GM21447 (cell line): ENCODE data around the gene OTUD3.
"Not testable (repeated sequence)": the region's sequence is repeated elsewhere in the genome, so short reads cannot be mapped to it uniquely, and the experiment has no call there.

ENCODE experiments used
- ATAC-seq: cut with Tn5 transposase; IDR thresholded peaks from one replicate; pipeline ENCODE4 v1.9.1; 2021; ENCODE audit not compliant: unreplicated experiment

The OTUD3 gene

DNA sequence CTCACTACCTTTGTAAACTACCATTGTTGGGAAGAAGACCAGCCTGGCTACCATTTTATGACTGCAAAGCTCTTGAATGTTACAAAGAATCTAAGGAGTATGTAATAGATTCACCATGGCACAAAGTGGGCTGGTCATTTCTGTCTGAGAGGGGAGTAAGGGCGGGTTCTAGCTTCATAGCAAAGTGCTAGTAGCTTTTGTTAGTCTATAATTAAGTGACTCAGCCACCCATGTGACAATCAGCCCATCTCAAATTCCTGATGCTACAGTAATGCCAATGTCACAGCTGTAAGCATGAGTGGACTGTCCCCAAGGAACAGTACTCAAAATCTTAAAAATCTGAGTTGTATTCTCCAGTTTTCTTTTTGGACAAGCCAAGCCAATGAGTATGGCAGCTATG is 15.4 kb upstream of the OTUD3 start:
- no peak for ATAC-seq

DNA sequence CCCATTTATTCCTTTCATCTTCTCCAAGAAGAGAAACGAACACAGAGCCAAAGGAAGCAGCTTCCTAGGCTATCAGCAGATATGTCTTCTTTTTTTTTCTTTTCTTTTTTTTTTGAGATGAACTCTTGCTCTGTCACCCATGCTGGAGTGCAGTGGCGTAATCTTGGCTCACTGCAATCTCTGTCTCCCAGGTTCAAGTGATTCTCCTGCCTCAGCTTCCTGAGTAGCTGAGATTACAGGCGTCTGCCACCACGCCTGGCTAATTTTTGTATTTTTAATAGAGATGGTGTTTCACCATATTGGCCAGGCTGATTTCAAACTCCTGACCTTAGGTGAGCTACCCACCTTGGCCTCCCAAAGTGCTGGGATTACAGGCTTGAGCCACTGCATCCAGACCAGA is 13.6 kb upstream of the OTUD3 start:
- not testable (repeated sequence) for ATAC-seq

DNA sequence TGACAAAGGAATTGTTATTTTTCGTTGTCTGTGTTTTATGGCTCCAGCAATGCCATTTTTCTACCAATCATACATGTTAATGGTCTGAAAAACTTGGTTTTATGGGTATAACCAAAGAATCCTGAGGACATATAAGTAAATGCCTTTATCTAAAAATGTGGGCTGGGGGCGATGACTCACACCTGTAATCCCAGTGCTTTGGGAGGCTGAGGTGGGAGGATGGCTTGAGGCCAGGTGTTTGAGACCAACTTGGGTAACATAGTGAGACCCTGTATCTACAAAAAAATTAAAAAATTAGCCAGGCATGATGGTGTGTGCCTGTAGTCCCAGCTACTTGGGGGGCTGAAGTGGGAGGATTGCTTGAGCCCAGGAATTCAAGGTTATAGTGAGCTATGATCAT is 12.7 kb upstream of the OTUD3 start:
- ATAC-seq, result not testable (repeated sequence)

DNA sequence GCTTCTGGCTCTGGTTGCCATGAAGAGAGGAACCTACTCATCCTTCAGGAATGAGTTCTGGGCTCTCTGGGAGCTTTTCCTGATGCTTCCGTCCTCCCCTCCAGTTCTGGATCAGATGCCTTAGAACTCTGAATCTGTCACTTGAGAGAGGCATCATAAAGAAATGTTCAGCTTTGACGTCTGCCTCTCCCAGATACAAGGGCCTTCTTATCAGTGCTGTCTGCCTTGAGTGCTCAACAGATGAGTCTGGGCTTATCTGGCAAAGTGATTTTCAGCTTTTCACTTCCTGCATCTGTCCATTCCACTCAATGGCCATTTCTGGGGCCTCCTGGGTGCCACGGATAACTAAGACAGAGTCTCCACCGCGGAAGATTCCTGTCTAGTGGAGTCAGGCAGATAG is 12.3 kb upstream of the OTUD3 start:
- ATAC-seq, result no peak

DNA sequence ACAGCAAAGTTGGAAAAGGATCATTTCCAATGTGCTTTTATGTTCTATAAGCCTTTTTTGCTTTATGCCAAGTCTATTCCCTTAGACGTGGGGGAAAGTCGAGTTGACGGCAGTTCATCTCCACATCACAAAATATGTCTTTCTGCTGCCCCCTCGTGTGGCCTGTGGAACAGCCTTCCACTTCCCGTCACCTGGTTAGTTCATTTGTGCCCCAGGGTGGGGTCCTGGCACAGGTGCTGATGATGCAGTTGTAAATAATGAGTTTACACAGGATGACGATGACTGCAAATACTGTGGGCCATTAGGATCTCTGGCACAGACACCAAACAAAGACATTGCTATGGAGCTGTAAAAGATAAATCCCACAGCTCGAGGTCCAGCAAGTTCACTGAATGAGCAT is 10.0 kb upstream of the OTUD3 start:
- ATAC-seq, result no peak

DNA sequence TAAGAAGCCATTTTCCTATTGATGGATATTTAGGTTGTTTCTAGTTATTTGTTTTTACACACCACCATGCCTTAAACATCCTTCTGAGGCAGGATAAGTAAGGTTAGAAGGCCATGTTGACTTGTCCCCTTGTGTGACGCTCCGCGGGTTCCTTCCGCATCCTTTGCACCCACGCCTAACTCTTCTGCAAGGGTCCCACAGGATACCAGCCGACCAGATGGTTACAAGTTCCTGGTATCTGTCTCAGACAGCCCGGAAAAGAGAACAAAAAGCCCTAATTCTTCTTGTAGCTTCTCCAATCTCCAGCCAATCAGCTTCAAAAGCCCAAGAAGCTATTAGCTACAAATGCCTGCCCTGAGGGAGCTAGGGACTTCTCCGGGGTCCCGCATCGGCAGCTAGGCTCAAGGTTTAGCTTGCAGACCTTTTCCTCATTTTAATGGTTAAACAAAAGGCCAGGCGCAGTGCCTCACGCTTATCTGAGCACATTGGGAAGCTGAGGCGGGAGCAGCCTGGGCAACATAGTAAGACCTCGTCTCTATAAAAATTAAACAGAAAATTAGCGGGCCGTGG is 4.9 kb upstream of the OTUD3 start:
- no peak for ATAC-seq

DNA sequence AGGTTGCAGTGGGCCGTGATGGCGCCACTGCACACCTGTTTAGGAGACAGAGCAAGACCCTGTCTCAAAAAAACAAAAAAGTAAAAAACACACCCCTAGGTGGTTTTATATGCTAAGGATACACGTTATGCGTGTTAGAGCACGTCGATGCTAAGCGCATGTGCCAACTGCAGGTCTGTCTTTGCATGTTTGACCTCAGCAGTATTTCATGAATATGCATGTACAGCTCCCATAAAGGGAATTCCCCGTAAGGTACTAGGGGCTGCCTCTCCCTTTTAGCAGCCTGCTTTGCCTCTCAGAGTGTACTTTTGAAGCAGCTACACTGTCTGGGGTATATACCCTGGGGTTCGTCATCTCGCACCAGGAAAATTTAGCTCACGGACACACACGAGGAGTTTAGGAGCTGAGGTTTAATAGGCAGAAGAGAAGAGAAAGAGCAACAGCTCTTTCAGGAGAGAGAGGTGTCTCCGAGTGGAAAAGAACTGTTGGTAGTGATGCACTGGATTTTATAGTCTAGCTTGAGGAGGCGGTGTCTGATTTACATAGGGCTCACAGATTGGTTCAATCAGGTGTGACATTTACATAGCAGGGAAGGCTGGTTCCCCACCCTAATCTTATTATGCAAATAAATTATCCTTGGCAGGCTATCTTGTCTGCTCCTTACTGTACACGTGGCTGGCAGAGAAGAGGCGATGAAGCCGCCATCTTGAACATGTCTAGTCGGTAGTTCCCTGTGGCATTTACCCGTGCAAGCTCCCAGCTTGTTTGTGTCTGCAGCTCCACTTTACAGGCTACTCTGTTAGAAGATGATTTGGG is 4.2 kb upstream of the OTUD3 start:
- no peak for ATAC-seq

DNA sequence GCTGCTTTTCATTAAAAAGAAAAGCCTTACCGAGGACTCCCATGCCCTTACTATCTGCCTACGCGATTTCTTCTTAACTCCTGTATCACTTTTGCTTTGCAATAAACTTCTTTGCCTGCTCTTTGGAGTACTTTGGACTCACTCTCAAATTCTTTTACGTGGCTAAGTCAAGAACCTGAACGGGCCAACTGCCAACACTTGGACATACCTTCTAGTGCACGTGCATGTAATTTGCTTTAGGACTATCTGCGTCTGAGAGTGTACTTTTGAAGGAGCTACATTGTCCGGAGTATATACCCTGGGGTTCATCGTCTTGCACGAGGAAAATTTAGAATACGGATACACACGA is 3.6 kb upstream of the OTUD3 start:
- ATAC-seq, result no peak

DNA sequence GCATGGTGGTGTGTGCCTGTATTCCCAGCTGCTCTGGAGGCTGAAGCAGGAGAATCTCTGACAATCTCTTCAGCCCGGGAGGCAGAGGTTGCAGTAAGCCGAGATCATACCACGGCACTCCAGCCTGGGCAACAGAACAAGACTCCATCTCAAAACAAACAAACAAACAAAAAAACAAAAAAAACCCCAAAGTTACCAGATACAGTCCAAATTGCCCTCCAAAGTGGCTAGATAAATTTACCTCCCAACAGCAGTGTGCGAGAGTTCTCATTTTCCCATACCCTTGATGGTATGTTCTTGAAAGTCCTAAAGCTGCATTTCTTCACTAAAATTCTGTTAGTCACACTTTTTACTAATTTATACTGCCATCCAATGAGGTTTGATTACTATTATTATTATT is 3.0 kb upstream of the OTUD3 start:
- ATAC-seq, result no peak

DNA sequence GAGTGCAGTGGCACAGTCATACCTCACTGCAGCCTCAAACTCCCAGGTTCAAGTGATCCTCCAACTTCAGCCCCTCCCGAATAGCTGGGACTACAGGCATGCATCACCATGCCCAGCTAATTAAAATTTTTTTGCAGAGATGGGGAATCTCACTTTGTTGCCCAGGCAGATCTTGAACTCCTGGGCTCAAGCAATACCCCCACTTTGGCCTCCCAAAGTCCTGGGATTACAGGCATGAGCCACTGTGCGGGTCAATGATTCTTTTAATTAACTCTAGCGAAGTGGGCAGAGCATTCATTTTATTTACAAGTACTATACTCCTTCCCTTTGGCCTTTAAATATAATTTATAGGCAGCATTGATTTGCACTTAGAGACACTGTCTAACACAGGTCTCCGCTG is 2.5 kb upstream of the OTUD3 start:
- ATAC-seq, result no peak

DNA sequence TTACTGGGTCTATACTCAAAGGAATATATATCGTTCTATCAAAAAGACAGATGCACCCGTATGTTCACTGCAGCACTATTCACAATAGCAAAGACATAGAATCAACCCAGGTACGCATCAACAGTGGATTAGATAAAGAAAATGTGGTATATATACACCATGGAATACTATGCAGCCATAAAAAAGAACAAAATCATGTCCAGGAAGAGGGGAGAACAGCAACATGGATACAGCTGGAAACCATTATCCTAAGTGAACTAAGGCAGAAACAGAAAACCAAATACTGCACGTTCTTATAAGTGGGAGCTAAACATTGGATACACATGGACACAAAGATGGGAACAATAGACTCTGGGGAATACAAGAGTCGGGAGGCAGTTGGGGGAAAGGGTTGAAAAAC is 1.4 kb upstream of the OTUD3 start:
- not testable (repeated sequence) for ATAC-seq

DNA sequence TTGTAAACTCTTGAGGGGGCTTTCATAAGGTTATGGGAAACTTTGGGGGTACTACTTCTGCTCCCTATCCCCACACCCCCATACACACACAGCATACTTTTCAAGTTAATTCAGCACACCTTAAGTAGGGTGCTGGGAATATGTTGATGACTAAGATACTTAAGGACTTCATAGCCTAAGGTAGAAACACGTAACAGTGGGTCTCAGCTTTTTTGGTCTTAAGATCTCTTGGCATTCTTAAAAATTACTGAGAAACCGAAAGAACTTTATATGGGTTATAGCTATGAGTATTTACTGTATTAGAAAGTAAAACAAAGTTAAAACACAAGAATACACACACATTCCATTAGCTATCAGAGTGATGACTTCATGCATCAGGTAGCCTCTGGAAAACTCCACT is 2.1 kb downstream of the OTUD3 start:
- ATAC-seq, result no peak

DNA sequence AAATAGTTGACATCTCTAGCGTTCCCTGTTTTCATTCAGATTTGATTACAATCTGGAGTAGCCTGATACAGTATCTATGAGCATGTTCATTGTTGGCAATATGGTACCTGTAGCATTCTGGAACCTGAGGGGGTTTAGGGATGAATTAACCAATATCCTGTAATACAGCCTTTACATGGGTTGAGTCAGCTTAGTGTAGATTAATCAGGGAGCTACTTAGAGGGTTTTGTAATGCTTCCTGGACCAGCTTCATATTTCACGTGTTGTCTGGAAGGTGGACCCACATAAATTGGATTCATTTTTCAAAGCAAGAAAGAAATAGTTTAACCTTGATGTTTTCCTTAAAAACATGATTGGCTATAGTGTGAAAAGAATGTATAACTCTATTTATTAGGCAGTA is 3.6 kb downstream of the OTUD3 start:
- ATAC-seq, result no peak

DNA sequence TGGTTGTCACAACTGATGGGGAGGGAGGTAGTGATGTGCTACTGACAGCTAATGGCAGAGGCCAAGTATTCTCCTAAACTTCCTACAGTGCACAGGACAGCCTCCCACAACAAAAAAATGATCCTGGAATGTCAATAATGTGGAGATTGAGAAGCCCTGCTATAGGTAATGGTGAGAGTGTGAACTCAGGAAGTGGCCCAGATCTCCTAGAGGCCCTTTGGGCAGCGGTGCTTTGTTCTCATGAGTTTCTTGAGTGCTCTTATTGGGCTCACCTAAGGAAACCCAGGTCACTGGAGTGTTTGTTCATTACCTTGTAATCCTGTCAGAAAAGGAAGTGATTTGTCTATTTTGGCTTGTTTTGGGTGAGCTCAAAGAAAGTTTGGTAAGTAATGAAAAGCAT is 5.9 kb downstream of the OTUD3 start:
- no peak for ATAC-seq

DNA sequence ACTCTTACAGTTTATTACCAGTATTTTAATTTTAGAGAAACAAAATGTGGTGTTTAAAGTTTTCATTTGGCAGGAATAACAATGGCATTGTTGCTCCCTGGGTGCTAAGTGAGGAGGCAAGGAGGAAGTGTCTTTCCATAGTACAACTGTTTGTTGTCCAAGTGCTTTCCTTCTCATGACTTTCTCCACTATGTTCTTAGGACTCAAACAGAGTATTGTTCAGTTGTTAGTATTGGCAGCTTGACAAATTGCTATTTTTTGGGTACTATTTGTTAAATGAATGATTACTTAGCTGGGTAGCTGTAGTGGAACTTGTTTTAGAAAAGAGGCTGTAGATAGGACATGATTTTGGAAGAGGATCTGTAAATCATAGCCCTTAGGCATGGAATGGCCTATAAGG is 7.5 kb downstream of the OTUD3 start:
- ATAC-seq, result no peak

DNA sequence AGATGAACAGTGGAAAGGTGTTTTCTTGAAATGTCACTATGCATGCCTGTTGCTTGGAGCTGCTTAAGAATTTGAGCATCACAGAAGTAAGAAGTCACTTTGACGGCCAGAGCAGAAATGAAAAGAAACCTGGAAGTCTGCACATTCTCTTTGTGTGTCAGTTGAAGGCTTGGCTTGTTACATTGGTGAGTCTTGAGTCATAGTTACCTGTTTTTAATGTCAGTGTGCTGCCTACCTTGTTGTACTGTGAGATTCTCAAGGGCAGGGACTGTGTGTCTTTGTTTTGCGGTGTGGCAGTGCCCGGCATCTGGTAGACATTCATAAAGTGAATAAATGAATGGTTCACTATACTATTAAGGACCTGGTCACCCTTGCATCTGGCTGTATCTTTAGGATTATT is 9.9 kb downstream of the OTUD3 start:
- ATAC-seq, result no peak

DNA sequence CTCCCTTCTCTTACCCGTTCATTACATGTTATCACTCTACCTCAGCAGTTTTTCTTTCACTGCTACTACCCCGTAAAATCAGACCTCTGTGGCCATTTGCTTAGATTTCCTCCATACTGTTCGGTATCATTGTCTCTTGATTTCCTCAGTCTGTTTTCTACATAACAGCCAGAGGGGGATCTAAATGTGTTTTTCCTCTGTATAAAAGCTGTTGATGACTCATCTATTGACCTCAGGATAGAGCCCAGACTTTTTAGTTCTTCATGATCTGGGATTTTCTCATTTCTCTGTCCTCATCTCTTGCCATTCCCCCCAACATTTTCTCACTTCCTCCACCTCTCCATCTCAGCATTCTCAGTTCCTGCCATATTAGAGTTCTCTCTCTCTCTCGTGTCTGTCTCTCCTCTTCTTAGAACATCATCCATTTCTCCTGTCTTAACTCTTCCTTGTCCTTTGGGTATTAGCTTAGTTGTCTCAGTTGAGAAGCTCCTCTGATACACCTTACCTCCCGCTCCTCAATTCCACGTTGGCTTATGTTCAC is 10.5 kb downstream of the OTUD3 start:
- no peak for ATAC-seq

DNA sequence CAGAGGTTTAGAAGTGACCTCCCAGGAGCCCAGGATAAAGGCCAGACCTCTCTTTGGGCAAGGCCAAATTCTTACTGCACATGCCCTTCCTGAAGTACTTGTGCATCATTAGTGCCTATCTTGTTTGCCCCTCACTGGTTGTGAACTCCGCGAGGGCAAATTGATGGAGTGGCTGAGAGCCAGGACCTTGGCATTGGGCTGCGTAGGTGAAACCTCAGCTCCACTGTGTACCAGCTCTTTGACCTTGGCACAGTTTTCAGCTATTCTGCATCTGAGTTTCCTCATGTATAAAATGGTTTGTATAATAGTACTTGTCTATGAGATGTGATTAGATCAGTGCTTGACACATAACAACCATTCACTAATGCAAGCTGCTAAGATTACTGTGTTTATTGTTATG is 11.5 kb downstream of the OTUD3 start:
- no peak for ATAC-seq

DNA sequence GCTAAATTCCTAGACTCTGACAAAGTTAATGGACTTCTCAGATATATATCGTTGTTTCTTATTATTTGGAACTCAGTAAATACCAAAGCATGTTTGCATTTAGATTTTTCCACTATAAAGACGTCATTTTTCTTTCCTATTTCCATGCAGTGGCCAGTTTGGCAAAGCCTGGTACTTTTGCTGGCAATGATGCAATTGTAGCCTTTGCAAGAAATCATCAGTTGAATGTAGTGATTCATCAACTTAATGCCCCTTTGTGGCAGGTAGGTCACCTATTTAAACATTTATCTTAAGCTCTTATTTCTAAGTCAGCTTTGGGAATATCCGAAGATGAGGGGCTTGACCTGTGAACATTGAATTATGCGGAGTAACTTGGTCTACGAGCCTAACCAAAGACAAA is 12.0 kb downstream of the OTUD3 start:
- no peak for ATAC-seq

DNA sequence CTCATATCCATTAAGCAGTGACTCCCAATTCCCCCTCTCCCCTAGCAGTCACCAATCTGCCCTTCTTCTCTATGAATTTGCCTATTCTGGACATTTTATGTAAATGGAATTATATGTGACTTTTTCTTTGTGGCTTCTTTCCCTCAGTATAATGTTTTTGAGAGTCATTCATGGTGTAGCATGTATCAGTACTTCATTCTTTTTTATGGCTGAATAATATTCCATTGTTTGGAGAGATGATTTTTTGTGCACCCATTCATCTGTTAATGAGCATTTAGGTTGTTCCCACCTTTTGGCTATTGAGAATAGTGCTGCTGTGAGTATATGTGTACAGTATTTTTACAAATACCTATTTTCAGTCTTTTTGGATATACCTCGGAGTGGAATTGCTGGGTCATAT is 19.5 kb downstream of the OTUD3 start:
- ATAC-seq, result no peak

DNA sequence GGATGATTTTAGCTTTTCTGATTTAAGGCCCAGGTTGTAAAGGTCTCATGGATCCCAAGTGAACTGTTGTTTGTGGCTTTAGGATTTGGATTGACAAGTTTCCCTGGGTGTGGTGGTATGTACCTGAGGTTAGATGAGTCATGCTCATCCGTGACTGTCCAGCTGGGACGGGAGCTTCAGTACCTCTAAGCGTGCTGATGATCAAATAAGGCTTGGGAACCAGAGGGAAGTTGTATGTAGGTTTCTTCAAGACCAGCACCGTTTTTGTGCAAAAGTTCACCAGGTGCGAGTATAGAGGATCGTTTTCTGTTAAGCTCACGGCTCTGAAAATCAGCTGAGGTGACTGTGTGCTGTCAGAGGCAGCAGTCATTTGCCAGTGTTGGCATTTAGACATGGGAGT is 21.4 kb downstream of the OTUD3 start:
- no peak for ATAC-seq

DNA sequence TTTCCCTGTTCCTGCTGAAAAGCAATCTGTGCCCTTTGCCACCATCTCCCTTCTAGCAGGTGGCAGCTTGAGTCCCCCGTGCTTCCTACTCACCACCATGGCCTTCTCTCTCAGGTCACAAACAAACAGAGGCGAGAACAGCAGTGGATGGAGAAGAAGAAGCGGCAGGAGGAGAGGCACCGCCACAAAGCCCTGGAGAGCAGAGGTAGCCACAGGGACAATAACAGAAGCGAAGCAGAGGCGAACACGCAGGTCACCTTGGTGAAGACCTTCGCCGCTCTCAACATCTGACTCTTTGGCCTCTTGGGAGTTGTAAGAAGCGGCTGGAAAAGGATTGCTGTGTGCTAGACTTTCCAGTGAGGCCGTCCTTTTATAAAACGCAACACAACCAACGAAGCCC is 25.3 kb downstream of the OTUD3 start:
- ATAC-seq, result no peak

DNA sequence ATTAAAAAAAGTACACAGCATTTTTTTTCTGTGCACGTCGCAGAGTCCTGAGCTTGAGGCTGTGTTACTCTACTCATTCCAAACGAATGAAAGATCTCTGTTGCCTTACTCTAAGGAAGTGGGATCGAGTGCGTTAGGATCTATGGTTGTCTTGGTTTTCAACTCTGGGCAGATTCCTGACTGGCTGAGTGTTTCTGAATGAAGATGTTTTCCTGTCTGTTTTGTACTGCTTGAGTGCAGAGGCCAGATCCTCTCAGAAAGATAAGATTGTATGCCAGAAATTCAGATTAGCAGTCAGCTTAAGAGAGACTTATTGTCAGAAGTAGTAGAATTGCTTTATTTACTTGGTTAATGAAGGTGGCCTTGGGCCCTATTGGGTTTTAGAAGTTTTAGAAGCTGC is 27.2 kb downstream of the OTUD3 start:
- no peak for ATAC-seq
